HG03045 (cell line): ENCODE data around the gene ZNF205.

Experiments used
- ATAC-seq: cut with Tn5 transposase; IDR thresholded peaks from one replicate; pipeline ENCODE4 v1.9.1; 2021; ENCODE audit warnings: mild to moderate bottlenecking, moderate library complexity; ENCODE audit not compliant: unreplicated experiment

The ZNF205 gene

DNA sequence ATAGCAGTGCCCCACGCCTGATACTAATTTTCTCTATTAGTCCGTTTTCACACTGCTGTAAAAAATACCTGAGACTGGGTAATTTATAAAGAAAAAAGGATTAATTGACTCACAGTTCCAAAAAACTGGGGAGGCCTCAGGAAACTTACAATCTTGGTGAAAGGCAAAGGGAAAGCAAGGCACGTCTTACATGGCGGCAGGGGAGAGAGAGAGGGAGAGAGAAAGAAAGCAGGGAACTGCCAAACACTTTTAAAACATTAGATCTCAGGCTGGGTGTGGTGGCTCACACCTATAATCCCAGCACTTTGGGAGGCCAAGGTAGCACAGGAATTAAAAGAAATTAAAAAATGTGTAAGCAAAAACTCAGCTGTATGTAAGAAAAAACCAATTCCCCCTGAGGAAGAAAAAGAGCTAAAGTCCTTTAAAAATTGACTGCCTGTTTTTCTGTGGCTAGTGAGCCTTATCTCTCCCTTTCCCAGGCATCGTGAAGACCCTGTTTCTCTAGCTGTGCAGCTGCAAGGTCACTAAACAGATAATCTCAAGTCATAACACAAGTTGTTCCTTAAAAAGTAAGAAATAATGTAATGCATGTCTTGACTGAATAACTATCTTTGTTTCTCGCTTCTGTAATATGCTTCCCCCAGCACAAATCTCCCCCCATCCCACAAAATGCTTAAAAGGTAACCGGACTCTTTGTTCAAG lies 27.3 kb upstream of the ZNF205 start:
- ATAC-seq, result no peak

DNA sequence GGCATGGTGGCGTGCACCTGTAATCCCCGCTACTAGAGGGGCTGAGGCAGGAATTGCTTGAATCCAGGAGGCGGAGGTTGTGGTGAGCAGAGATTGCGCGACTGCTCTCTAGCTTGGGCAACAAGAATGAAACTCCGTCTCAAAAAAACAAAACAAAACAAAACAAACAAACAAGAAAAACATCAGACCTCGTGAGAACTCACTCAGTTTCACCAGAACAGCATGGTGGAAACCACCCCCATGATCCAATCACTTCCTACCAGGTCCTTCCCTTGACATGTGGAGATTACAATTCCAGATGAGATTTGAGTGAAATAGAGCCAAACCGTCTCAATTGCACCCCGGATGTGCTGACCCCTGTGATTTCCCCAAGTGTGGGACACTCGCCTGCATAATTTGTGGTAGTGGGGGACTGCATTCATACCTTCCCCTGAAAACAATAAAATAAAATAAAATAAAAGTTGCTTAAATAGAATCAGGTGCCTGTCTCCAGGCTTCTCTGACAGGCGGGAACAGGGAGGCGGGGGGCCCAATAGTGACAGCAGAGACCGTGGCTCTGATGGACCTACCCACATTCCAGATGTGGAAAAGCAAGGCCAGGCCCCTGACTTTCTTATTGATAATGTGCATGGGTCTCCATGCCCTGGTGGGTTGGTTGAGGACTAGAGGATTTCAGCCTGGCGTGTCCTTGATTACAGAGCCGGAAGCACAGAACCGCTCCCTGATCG lies 26.4 kb upstream of the ZNF205 start:
- ATAC-seq, result no peak

DNA sequence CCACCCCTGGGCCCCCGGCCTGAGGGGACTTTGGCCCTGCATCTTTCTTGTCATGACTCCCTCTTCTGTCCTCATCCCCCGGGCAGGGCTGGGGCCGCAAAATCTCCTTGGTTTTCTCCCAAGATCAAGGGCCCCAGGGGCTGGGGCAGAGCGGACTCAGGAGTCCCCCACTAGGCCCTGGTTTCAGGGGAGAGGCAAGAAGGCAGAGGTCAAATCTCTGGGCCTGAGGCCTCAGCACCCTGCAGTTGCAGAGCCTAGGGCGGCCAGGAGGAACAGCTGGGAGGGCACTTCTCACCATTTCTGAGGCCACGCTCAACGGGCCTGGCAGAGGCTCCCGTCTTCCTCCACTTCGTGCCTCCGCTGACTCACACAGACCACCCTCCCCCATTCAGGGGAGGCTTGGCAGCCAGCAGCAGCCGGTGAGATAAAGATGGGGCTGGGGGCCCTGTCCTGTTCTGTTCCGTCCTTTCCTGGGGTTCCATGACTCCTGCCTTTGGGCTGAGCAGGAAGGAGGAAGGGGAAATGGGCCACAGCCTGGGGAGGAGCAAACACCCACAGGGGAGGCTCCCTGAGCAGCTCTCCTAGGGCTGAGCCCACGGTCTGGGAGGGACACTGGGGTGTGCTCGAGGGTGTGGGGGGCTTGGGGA lies 25.7 kb upstream of the ZNF205 start:
- ATAC-seq, result no peak

DNA sequence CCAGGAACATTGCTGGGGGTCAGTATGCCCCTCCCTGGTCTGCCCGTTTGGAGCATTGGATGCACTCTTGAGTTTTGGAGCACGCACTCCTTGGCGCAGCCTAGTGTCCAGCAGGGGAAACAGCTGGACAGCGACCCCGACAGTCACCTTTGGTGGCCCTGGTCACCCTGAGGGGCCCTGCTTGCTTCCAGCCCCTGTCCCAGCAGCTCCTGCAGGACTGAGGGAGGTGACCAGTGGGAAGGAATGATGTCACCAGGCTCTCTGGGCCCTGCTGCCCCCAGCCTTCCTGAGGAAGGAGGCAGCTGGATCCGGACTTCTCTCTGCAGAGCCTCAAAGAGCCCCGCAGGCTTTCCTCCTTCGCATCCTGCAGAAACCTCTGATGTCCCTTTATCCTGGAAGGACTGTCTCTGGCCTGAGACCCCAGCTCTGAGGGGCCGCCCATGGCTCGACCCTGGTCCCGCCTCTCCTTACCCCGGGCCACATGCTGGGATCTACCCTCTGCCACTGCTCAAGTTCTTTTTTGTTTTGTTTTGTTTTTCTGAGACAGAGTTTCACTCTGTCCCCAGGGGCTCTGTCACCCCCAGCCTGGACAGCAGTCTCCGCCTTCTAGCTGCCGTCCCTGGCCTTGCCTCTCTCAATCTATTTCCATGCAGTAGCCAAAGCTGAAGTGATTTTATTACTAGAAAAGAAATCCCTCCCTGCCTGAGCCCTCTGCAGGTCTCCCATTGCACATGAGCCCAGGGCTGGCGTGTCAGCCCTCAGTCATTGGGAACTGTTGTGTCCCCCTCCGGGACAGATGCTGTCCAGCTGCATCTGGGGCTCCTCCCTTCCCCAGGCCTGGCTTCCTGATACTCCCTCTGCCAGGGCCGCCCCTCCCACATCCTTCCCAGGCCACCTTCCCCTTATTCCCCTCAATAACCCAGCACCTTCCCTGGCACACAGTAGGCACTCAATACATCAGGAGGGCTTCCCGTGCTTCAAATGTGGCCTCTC lies 24.8 kb upstream of the ZNF205 start:
- no peak for ATAC-seq

DNA sequence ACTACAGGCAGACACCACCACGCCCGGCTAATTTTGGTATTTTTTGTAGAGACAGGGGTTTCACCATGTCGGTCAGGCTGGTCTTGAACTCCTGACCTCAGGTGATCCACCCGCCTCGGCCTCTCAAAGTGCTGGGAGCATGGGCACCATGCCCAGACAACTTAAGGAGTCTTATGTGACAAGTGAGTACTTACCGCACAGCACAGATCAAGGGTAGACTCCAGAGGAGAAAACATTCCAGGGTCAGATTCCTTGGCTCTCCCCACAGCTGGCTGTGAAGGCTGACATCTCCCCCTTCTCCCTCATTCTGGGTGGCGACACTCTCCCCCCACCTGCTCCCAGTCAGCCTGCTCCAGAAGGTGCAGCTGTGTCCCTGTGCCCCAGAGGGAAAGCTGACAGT lies 23.9 kb upstream of the ZNF205 start:
- no peak for ATAC-seq

DNA sequence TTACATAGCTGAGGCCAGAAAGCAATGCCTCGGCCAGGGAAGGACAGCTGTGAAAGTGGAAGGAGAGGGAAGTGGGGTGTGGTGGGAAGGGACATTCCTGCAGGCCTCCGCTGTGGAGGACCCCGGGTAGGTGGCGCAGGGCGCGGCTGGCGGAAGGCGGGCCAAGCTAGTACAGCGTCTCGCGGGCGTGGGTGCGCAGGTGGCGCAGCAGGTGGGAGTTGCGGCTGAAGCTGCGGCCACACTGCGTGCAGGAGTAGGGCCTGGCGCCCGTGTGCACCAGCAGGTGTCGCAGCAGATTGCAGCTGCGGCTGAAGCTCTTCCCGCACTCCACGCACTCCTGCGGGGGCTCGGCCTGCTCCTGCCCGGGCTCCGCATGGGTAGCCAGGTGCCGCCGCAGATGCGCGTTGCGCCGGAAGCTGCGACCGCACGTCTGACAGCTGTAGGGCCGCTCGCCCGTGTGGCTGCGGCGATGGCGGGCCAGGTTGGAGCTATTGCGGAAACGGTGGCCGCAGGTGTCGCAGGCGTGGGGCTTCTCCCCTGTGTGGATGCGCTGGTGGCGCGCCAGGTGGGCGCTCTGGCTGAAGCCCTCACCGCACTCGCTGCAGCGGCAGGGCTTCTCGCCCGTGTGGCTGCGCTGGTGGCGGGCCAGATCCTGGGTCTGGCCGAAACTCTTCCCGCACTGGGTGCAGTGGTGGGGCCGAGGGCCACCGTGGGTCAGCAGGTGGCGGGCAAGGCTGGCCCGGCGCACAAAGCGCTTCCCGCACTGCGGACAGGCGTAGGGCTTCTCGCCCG lies 23.3 kb upstream of the ZNF205 start:
- no peak for ATAC-seq

DNA sequence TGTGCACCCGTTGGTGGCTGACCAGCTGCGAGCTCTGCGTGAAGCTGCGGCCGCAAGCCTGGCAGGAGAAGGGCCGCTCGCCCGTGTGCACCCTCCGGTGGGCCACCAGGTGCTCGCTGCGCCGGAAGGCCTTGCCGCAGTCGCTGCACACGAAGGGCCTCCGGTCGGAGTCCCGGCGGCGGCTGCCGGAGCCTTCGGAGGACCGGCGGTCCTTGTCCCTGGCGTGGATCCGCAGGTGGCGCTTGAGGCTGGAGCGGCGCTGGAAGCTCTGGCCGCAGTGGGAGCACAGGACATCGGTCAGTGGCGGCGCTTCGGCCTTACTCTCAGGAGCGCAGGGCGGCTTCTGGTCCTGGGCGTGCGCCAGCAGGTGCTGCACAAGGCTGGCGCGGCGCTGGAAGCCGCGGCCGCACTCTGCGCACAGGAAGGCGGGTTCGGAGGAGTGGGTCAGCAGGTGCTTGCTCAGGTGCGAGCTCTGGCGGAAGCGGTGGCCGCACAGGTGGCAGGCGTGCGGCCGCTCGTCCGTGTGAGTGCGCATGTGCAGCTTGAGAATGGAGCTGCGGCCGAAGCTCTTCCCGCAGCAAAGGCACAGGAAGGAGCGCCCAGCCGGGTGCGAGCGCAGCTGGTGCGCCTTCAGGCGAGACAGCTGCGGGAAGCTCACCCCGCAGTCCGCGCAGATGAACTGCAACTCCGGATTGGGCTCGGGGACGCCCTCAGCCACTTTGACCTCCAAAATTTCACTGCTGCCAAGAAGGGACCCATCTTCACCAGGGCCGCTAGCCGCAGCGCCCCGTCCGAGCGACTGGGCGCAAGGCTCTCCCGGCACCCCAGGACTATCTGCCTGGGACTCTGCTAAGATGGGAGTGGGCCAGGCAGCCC lies 22.4 kb upstream of the ZNF205 start:
- no peak for ATAC-seq

DNA sequence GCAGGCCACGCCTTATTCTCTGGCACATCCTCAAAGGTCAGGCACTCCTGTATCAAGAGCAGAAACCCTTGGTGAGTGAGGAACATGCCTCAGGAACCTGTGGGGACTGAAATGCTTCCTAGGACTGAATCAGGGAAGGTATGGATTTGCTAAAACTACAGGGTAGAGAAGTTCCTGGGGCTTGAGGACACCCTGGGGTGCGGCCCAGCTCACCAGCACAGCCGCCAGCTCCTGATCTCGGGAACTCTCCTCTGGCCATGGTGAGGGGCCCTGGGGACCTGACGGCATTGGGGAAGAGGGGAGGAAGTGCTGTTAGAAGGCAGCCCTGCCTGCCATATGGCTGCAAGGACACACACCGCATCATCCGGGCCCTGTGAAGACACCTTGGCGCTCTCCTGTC lies 20.8 kb upstream of the ZNF205 start:
- no peak for ATAC-seq

DNA sequence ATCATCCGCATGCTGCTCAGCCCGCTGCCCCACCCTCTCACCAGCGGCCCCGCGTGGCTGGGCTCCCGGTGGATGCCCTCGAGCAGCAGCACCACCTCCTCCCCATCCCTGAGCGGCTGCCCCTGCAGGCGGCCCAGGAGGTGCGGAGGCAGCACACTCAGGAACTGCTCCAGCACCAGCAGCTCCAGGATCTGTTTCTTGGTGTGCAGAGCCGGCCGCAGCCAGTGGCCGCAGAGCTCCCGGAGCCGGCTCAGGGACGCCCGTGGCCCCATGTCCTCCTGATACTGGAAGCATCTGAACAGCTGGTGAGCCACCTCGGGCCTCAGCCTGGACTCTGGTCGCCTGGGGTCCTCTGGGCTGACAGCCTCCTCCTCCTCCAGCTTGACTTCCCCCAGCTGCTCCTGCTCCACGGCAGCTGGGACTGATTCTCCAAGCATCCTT lies 19.9 kb upstream of the ZNF205 start:
- no peak for ATAC-seq

DNA sequence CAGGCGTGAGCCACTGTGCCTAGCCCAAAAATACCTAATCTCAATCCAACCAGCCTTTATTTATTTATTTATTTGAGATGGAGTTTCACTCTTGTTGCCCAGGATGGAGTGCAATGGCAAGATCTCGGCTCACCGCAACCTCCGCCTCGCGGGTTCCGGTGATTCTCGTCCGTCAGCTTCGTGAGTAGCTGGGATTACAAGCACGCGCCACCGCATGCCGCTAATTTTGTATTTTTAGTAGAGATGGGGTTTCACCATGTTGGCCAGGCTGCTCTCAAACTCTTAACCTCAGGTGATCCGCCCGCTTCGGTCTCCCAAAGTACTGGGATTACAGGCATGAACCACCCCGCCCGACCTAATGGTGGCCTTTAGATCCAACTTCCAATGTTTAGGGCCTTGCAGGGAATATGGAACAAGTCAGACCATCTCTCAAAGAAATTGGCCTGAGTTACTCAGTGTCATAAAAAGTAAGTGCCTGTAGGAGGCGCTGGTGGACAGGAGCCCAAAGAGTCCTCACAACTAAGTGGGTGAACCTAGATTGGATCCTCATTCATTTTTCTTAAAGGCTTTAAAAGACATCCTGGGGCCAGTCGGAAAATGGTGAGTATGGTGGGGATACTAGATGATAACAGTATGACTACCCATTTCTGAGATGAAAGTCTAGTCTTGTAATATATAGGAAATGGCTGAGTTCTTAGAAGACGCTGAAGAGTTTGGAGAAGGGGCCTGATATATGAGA lies 17.9 kb upstream of the ZNF205 start:
- ATAC-seq, result no peak

DNA sequence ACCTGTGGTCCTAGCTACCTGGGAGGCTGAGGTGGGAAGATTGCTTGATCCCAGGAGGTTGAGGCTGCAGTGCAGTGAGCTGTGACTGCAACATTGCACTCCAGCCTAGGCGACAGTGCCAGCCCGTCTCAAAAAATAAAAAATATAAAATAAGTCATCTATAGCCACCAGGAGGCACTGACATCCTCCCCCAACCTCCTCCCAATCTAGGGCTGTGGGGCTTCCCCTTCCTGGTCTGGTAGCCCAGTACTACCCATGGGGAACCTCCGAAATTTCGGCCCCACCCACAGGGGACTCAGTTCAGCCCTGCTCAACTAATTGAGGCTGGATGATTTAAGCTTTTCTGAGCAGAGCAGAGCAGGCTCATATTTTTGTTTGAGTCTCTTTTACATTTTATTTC lies 16.5 kb upstream of the ZNF205 start:
- ATAC-seq, result no peak

DNA sequence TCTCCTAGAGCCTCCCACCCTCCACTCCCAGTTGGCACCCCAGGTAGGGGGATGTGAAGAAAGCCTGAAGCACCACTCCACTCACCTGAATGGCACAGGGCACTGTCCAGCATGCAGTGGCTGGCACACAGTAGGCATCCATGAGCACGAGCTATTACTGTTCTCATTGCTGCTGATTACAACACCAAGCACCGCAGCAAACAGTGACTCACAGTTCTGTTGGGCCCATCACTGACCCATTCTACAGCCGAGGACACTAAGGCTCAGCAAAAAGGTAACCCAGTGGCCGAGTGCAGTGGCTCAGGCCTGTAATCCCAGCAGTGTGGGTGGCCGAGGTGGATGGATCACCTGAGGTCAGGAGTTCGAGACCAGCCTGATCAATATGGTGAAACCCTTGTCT lies 16.0 kb upstream of the ZNF205 start:
- no peak for ATAC-seq

DNA sequence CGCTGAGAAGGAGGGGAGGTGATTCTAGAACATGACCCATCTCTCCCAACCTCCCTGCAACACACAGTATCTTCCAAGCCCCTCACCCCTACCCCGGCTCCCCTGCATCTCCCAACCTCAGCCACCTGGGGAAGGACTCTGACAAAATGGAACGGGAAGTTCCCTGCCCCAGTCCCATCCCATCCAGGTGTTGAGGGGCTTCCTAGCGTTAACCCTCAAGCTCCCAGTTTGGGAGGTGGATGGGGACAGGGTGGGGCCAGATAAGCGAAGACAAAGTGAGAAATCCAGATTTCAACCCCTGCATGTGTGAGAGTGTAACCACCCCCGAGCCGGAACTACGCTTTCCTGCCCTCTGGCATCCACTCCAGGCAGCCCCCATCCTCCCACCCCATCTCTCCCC lies 15.1 kb upstream of the ZNF205 start:
- ATAC-seq, result no peak

DNA sequence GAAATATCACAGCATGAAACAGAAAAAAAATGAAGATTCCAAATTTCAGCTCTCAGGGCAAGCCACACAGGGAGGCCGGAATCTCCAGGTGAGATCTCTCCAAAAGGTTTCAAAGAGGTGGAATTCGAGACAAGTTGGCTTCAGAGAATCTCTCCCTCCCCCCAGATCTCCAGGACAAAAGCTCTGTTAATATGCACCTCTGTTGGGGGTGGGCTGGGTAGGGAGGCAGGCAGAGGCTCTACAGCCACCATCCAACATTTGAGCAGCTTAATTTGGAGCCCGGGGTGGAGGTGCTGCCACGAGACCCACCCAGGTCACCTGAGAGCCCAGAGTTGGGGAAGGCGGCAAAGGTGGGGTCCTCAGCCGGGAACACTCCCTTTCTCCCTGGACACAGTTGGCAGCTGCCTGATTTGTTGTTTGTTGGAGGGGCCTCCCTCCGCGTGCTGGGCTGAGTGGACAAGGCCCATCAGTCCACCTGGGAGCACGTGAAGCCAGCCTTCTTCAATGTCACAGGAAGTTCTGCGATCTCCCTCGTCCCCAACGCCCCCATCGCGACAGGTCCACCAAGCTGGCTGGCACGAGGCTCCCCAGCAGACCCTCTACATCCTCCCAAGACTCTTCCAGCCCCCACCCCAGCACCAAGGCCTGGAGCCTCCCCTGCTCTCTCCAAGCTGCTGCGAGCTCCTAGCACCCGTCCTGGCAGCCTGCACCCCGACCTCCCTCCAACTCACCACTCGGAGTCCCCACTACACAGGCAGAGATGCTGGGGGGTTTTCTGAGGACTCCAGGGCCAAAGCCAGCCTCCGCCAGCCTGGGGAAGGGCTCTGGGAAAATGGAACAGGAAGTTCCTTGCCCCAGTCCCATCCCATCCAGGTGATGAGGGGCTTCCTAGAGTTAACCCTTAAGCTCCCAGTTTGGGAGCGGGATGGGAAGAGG lies 13.7 kb upstream of the ZNF205 start, which contains the start of gene ZSCAN10:
Gene ZSCAN10, minus strand, starts transcription at position 836 of the 936 bp plus-strand sequence. CDS start 6,357 bp downstream, outside the sequence.
- ATAC-seq, result no peak

DNA sequence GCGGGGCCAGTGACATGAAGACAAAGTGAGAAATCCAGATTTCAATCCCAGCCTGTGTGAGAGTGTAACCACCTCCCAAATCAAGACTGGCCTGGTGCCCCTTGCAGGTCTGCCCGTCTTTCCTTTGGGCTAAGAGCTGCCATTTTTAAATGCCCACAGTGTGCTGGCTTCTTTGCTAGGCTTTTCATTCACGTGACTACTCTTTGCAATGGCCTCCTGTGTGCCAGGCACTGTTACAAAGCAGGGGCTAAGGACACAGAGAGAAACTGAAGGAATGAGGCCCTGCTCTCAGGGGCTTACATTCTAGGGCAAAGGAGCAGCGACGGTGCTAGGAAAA lies 13.0 kb upstream of the ZNF205 start:
- ATAC-seq, result no peak

DNA sequence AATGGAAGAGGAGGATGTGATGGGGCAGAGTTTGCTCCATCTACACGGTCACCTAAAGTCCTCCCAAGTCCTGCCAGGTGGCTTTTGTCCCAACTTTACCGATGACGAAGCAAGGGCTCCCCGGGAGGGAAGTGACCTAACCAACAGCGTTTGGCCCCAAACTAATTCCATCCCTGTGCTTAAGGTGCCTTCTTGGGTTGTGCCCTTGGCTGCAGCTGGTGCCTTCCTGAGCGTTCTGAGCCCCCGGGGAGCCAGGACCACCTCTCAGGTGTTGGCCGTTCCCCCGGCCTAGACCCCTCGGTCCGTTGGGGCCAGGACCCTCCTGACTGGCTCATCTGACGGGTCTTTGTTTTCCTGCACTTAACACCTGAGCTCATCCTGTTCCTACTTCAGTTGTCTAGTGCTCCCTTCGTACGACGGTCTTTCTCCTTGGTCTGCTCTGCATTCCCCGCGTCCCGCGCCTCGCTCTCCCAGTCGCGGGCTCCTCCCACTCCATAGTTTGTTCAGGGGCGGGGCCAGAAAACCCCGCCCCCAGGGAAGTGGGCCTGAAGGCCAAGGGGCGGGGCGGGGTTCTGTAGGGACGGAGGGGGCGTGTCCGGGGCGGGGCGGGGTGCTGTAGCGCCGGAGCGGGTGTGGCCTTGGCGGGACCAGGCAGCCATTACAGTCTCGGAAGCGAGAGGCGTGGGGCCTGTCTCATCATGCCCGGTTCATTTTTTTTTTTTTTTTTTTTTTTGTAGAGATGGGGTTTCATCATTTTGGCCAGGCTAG lies 12.5 kb upstream of the ZNF205 start:
- ATAC-seq, result peak; percentile 55
